ENCODE measurements around the gene SNTB2.
"Not testable (repeated sequence)": the region's sequence is repeated elsewhere in the genome, so short reads cannot be mapped to it uniquely, and the experiment has no call there.

Gene SNTB2

GRCh38 chr16:69276148-69277115 lies 89.5 kb downstream of the SNTB2 start:
- no peak overlapping the region for H3K4me3 ChIP-seq (ENCODE audit: low read depth, low read length)
- no peak for TF ChIP-seq CTCF (IDR thresholded peaks at IDR 0.05; ENCODE audit: insufficient read depth, low read depth, low read length, missing control alignments)
- no peak for DNase-seq (ENCODE audit: low read depth)

- no peak overlapping the region for H3K4me3 ChIP-seq (ENCODE audit: low read depth, low read length)
- TF ChIP-seq CTCF (IDR thresholded peaks at IDR 0.05; ENCODE audit: insufficient read depth, low read depth, low read length, missing control alignments), result no peak
Measured at GRCh38 chr16:69277413-69277812, 90.4 kb downstream of the SNTB2 start.

GRCh38 chr16:69283851-69284250 lies 96.9 kb downstream of the SNTB2 start:
- no peak overlapping the region for H3K4me3 ChIP-seq (ENCODE audit: low read depth, low read length)
- no peak for DNase-seq (ENCODE audit: low read depth)
- TF ChIP-seq CTCF (IDR thresholded peaks at IDR 0.05; ENCODE audit: insufficient read depth, low read depth, low read length, missing control alignments), result no peak

More at GRCh38 chr16:69277413-69277812, 90.4 kb downstream of the SNTB2 start:
- DNase-seq (ENCODE audit: low read depth), result no peak

GRCh38 chr16:69285240-69285639 lies 98.3 kb downstream of the SNTB2 start:
- no peak overlapping the region for H3K4me3 ChIP-seq (ENCODE audit: low read depth, low read length)
- no peak for DNase-seq (ENCODE audit: low read depth)
- no peak for TF ChIP-seq CTCF (IDR thresholded peaks at IDR 0.05; ENCODE audit: insufficient read depth, low read depth, low read length, missing control alignments)

- H3K4me3 ChIP-seq (ENCODE audit: low read depth, low read length), result no peak overlapping the region
- peak; percentile 72 for DNase-seq (ENCODE audit: low read depth)
- TF ChIP-seq CTCF (IDR thresholded peaks at IDR 0.05; ENCODE audit: insufficient read depth, low read depth, low read length, missing control alignments), result peak; percentile 46
Measured at GRCh38 chr16:69286941-69287713, 100.2 kb downstream of the SNTB2 start.

- DNase-seq (ENCODE audit: low read depth); H3K4me3 ChIP-seq (ENCODE audit: low read depth, low read length): not testable (repeated sequence)
Measured at GRCh38 chr16:69291657-69292056, 104.7 kb downstream of the SNTB2 start.

- no peak for TF ChIP-seq CTCF (IDR thresholded peaks at IDR 0.05; ENCODE audit: insufficient read depth, low read depth, low read length, missing control alignments)
- H3K4me3 ChIP-seq (ENCODE audit: low read depth, low read length), result no peak overlapping the region
- no peak for DNase-seq (ENCODE audit: low read depth)
Measured at GRCh38 chr16:69293401-69293800, 106.4 kb downstream of the SNTB2 start.
